SU-DHL-6 (cell line): Measurements from ENCODE around the gene PCK1.

Experiments used
- EZH2phosphoT487 ChIP-seq: fragments of 200-600 bp; sonication (generic), shearing (Covaris generic); conservative IDR thresholded peaks from 2 replicates; pipeline ENCODE4 v1.6.1; 2018; ENCODE audit warnings: mild to moderate bottlenecking, antibody characterized with exemption, low read length, moderate library complexity, mixed read lengths
- TF ChIP-seq, protein P1 (sequence below): fragments of 200-600 bp; sonication (generic); IDR thresholded peaks from one replicate; pipeline ENCODE4 v1.5.1; 2017; ENCODE audit warnings: antibody characterized with exemption, mild to moderate bottlenecking, low read length, moderate library complexity; ENCODE audit not compliant: insufficient read depth, poor library complexity, severe bottlenecking

- no peak for TF ChIP-seq EZH2phosphoT487
- TF ChIP-seq, protein P1, sequence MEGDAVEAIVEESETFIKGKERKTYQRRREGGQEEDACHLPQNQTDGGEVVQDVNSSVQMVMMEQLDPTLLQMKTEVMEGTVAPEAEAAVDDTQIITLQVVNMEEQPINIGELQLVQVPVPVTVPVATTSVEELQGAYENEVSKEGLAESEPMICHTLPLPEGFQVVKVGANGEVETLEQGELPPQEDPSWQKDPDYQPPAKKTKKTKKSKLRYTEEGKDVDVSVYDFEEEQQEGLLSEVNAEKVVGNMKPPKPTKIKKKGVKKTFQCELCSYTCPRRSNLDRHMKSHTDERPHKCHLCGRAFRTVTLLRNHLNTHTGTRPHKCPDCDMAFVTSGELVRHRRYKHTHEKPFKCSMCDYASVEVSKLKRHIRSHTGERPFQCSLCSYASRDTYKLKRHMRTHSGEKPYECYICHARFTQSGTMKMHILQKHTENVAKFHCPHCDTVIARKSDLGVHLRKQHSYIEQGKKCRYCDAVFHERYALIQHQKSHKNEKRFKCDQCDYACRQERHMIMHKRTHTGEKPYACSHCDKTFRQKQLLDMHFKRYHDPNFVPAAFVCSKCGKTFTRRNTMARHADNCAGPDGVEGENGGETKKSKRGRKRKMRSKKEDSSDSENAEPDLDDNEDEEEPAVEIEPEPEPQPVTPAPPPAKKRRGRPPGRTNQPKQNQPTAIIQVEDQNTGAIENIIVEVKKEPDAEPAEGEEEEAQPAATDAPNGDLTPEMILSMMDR, result no peak
These were observed 51.5 kb downstream of the PCK1 start for GRCh38 chr20:57612436-57612835.
